CMK (cell line): ENCODE data around the gene WFDC11.
A peak's percentile ranks its signal among the peaks of the same experiment; 100 is the strongest.
"Not testable (repeated sequence)": the region's sequence is repeated elsewhere in the genome, so short reads cannot be mapped to it uniquely, and the experiment has no call there.

Source experiments
- DNase-seq: peaks from one replicate; pipeline ENCODE4 v3.0.0-alpha.2; 2010; ENCODE audit warnings: low read depth

Gene WFDC11

DNA sequence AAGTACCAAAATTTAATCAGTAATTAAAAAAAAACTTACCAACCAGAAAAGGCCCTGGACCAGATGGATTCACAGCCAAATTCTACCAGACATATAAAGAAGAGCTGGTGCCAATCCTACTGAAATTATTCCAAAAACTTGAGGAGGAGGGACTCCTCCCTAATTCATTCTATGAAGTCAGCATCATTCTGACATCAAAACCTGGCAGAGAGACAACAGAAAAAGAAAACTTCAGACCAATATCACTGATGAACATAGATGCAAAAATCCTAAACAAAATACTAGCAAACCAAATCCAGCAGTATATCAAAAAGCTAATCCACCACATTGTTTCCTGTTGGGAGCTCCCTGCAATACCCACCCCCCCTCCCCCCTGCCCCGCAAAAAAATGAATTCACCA is at the start of gene WFDC11:
Gene WFDC11, minus strand, starts transcription at position 101 of the 400 bp plus-strand sequence. CDS start 19,639 bp downstream, outside the sequence.
- DNase-seq = no peak

DNA sequence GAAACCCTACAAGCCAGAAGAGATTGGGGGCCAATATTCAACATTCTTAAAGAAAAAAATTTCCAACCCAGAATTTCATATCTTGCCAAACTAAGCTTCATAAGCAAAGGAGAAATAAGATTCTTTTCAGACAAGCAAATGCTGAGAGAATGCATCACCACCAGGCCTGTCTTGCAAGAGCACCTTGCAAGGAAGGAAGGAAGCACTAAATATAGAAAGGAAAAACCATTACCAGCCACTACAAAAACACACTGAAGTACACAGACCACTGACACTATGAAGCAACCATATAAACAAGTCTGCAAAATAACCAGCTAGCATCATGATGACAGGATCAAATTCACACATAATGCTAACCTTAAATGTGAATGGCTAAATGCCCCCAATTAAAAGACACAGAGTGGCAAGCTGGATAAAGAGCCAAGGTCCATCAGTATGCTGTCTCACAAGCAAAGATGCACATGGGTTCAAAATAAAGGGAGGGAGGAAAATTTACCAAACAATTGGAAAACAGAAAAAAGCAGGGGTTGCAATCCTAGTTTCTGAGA is 46.2 kb upstream of the WFDC11 start:
- not testable (repeated sequence) for DNase-seq

DNA sequence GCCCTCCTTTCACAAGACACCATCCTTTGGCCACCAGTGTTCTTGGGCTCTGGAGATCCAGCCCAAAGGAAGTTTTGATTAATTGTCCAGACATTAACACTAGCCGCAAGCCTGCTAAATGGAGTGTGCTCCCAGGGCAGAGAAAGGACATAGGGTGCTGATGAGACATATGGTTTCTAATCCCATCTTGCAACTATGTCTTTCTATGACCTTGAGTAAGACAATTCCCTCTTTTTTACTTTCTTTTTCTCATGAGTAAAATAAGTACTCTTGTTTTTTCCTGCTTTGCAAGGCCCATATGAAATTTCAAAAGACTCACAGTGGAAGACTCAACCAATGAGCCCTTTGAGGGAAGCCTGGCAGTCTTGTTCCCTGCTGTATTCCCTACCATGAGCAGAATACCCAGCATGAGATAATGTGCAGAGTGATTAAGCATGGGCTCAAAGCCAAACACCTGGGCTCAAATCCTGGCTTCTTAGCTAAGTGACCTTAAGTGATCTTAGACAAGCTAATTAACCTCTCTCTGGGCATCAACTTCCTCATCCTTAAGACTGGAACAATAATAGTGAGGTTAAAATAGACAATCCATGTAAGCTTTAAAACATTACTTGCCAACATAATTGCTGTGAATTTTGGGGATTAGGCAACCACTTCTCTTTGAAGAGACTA is 35.1 kb upstream of the WFDC11 start, which contains the start of gene WFDC10B:
Gene WFDC10B, minus strand, starts transcription at position 51 of the 669 bp plus-strand sequence. CDS start 19,027 bp downstream, outside the sequence.
- DNase-seq = no peak

DNA sequence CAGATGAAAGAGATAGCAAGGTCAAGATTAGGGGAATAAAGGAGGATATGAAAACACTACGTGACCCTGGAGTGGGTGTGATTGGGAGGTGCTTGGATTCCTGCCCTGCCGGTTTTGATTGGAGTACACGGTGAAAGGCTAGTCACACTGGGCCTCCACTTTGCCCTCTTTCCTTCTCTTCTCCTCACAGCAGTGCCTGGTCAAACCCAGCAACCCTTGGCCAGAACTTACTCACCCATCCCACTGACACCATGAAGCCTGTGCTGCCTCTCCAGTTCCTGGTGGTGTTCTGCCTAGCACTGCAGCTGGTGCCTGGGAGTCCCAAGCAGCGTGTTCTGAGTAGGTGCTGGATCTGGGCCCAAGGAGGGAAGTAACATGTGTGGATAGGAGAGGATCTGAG is 31.8 kb upstream of the WFDC11 start, which contains the start of gene WFDC13:
Gene WFDC13, plus strand, starts transcription at position 166 of the 400 bp plus-strand sequence. Its CDS starts 86 bp downstream, at position 252.
- no peak for DNase-seq

DNA sequence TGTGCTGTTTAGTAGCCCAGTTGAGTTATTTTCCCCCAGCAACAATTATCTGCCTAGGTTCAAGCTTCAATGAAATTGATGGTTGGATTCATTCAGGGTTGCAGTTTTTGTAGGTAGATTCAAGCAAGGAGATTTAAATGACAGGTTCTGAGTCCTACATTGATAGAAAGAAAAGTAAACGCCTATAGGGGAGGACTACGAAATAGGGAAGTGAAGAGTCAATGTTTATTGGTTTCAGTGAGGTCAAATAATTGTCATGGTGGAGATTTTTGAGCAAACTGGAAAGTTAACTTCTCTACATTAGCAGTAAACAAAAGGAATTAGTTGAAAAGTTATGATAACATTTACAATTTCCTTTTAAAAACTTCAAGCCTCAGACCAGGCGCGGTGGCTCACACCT is 31.1 kb upstream of the WFDC11 start:
- DNase-seq = no peak

DNA sequence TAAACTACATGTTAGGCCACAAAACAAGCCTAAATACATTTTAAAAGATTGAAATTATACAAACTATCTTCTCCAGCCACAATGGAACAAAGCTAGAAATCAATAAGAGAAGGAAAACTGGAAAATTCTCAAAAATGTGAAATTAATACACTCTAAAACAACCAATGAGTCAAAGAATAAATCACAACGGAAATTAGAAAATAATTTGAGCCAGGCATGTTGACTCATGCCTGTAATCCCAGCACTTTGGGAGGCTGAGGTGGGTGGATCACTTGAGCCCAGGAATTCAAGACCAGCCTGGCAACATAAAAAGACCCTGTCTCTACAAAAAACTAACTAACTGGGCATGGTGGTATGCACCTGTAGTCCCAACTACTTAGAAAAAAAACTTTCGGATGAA is 25.5 kb upstream of the WFDC11 start:
- no peak for DNase-seq

DNA sequence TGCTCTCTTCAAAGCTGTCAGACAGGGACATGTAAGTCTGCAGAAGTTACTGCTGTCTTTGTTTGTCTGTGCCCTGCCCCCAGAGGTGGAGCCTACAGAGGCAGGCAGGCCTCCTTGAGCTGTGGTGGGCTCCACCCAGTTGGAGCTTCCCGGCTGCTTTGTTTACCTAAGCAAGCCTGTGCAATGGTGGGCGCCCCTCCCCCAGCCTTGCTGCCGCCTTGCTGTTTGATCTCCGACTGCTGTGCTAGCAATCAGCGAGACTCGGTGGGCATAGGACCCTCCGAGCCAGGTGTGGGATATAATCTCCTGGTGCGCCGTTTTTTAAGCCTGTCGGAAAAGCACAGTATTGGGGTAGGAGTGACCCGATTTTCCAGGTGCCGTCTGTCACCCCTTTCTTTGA is 23.3 kb upstream of the WFDC11 start:
- not testable (repeated sequence) for DNase-seq

DNA sequence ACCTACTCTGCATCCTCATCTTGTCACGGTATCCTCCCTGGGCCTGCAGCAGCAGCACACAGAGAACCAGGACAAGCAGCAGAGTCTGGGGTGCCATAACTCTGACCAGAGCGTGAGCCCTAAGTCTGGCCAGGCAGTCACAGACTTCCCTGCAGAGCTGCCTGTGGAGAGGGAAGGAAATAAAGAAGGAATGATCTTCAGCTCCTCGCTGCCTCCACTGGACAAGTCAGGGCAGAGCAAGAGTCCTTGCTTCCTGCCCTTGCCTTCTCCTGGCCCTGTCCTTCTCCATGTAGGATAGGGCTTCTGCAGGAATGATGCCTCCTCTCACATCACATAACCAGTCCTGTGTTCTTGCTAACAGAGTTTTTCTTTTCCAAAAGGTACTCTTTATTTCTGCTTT is 15.9 kb upstream of the WFDC11 start:
- DNase-seq = no peak

DNA sequence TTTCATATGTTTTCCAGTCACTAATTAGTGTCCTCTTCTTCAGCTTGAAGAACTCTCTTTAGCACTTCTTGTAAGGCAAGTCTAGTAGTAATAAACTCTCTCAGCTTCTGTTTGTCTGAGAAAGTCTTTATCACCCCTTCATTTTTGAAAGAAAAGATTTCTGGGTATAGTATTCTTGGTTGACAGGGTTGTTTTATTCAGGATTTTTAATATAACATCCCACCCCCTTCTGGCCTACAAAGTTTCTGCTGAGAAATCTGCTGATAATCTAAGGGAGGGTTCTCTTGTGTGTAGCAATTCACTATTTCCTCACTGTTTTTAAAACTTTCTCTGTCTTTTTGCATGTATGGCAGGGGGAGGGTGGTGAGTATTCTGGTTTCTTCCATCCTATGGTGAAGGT is 9.6 kb upstream of the WFDC11 start:
- DNase-seq = no peak

DNA sequence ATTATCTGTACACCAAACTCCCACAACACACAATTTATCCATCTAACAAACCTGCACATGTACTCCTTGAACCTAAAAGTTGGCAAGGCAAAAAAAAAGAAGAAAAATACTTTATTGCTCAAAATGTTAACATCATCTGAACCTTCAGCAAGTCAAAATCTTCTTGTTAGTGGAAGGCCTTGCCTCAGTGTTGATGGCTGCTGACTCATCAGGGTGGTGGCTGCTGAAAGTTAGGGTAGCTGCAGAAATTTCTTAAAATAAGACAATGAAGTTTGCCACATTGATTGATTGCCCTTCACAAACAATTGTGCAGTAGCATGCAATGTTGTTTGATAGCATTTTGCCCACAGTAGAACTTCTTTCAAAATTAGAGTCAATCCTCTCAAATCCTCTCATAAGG is 2.7 kb upstream of the WFDC11 start:
- no peak for DNase-seq

DNA sequence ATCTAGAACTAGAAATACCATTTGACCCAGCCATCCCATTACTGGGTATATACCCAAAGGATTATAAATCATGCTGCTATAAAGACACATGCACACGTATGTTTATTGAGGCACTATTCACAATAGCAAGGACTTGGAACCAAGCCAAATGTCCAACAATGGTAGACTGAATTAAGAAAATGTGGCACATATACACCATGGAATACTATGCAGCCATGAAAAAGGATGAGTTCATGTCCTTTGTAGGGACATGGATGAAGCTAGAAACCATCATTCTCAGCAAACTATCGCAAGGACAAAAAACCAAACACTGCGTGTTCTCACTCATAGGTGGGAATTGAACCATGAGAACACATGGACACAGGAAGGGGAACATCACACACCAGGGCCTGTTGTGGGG is 13.0 kb downstream of the WFDC11 start:
- not testable (repeated sequence) for DNase-seq

DNA sequence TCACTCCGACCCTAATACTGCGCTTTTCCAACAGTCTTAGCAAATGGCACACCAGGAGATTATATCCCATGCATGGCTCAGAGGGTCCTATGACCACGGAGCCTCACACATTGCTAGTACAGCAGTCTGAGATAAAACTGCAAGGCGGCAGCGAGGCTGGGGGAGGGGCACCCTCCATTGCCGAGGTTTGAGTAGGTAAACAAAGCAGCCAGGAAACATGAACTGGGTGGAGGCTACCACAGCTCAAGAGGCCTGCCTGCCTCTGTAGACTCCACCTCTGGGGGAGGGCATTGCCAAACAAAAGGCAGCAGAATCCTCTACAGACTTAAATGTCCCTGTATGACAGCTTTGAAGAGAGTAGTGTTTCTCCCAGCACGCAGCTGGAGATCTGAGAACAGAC is 18.3 kb downstream of the WFDC11 start:
- DNase-seq = not testable (repeated sequence)

DNA sequence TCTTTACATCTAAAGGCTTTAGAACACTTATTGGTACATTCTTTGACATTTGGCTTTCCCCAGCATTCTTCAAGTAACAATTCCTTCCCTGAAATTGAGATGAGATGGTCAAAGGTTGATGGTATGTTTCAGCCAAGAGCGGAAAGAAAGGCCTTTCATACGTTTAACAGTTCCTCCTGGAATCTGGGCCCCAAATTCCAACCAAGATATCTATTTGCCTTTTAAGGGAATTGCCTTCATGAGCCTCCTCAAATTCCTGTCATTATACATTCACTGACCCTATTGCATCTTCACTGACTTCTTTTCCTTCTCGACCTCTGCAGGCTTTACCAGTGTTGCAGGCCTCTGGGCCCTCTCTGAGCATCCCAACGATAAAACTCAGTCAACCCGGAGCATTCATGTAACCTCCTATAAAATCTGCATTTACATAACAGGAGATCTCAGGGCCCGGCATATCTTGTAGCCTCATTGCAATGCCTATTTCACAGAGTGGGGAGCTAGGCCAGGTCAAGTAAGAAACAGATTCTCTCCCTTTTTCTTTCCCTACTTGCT is 20.7 kb downstream of the WFDC11 start:
- no peak for DNase-seq

DNA sequence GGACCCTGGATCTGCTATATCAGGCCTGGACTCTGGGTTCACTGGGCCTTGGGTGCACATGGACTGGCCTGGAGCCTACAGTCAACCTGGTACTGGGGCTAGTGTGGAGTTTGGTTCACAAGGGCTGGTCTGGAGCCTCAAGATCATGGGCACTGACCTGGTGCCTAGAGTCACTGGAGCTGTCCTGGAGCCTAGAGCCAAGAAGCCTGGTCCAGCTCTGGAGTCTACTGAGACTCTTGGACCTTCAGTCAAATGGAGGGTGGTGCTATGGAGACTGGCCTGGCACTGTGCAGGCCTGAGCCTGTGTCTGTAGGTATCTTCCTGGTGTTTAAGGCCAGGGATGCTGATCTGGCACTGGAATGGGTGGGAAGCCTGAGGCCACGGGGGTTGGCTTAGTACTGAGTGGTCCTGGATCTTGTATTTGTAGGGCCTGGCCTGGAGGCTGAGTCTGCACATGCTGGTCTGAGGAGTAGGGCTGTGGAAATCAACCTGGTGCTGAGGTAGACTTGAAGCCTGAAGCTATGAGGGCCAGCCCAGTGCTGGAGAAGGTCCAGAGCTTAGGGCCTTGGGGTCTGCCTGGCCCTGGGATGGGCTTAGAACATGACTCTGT is 22.5 kb downstream of the WFDC11 start:
- DNase-seq = no peak

DNA sequence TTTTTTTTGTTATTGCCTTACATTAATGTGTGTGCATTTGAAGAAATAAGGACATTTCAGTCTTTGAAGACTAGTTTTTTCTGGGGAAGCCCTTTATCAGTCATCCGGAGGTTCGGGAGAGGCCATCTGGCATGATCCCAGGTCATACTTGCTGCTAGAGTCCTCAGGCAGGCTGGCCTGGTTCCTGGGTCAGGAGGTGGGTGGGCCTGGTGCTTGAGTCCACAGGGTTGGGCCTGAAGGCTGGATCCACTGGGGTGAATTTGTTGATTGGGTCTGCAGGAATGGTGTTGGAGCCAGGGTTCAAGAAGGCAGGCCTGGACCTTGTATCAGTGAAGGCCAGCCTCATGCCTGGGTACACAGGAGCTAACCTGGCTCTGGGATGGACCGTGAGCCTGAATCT is 23.2 kb downstream of the WFDC11 start:
- DNase-seq = no peak

DNA sequence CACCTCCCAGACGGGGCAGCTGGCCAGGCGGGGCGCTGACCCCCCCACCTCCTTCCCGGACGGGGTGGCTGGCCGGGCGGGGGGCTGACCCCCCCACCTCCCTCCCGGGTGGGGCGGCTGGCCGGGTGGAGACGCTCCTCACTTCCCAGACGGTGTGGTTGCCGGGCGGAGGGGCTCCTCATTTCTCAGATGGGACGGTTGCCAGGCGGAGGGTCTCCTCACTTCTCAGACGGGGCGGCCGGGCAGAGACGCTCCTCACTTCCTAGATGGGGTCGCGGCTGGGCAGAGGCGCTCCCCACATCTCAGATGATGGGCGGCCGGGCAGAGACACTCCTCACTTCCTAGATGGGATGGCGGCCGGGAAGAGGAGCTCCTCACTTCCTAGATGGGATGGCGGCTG is 24.2 kb downstream of the WFDC11 start:
- DNase-seq = not testable (repeated sequence)

DNA sequence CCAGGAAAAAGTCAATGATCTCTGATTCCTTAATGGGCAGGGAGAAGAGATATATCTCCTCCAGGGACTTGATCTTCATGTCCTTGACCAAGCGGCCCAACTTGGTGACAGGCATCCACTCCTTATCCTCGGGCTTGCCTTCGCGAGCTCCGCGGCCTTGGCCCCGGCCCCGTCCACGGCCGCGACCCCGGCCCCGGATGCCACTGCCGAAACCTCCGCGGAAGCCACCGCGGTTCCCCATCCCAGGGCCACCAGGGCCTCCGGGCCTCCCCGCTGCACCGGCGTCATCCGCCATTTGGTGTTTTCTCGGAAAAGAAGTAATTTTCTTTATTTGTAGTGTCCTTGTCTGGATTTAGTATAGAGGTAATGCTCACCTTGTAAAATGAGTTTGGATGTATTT is 29.0 kb downstream of the WFDC11 start:
- not testable (repeated sequence) for DNase-seq

DNA sequence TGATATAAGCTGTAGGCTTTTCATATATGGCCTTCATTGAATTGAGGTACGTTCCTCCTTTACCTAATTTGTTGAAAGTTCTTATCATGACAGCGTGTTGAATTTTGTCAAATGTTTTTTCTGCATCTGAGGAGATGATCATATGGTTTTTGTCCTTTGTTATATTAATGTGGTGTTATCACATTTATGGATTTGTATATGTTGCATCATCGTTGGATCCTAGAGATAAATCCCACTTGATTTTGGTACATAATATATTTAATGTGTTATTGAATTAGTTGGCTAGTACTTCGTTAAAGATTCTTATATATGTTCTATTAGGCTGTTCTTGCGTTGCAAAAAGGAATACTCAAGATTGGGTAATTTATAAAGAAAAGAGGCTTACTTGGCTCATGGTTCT is 30.4 kb downstream of the WFDC11 start:
- DNase-seq = no peak

DNA sequence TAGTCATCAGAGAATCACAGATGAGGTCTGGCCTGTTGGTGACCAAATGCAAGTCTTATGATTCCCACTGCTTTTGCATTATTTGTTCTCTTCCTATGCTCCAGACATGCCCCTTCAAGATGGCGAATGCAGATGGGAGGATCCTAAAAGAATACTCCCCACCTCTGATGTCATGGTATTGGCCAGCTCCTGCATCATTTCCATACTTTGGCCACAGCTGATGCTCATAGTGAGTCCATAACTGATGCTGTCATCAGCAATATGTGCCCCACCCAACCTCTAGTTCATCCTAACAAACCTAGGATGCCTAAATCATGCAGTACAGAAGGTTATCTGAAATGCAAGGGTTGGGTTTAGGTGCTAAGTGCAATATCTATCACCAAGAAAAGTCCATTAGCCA is 33.5 kb downstream of the WFDC11 start:
- no peak for DNase-seq

DNA sequence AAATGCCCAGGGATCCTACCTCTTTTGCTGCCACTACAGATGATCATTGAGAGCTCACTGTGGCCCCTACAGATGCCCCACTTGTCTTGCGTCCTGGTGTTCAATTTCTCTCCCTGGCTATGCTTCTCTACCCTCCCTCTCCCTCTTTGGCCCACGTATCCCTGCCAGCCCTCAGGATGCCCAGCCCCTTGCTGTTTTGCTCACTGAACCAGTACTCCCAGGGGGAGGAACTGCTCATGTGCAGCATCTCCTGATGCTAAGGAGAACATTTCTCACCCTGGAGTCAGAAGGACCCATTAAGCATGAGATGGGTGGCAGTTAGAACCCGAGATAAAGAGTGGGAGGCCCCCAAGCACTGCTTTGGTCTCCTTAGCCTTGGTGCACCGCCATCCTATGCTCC is 38.9 kb downstream of the WFDC11 start, which contains the start of gene WFDC9:
Gene WFDC9, minus strand, starts transcription at position 101 of the 400 bp plus-strand sequence. CDS start 21,103 bp downstream, outside the sequence.
- DNase-seq = no peak

DNA sequence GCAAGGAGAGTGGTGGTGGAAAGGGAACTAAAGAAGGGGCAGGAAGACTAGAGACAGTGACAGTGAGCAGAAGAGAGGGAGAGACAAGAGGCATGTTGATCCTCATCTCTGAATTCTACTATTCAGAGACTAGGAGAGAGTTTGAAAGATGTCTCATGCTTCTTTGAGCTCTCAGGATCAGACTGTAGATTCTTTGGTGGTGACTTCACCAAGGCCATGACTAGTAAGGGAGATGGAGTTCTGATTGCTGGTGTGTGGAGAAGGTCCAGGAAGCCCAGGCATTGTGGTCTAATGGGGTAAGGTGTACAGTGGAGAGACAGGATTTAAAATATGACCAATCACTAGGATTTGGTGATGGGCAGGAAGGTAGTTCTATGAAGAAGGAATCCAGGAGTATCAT is 39.7 kb downstream of the WFDC11 start:
- DNase-seq = no peak

DNA sequence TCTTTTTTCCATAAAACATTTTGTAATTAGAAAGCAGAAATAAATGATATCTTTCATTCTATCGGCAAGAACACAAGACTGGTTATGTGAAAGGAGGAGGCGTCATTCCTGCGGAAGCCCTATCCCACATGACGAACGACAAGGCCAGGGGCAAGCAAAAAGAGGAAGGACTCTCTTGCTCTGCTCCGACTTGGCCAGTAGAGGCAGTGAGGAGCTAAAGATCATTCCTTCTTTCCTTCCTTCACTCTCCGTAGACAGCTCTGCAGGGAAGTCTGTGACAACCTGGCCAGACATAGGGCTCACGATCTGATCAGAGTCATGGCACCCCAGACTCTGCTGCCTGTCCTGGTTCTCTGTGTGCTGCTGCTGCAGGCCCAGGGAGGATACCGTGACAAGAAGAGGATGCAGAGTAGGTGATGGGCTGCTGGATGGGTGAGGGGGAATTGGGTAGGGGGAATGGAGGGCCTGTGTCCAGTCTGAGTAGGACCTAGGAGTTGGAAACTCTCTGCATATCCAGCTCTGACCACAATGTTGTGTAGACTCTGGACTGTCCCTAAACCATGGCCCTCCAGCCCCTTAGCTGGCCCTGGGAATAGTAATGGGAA is 40.4 kb downstream of the WFDC11 start, which contains the start of gene WFDC10A:
Gene WFDC10A, plus strand, starts transcription at position 244 of the 605 bp plus-strand sequence. Its CDS starts 75 bp downstream, at position 319.
- DNase-seq = peak; percentile 66
